Renal pelvis (tissue), 4 donors: ENCODE results near the gene SFMBT1. TPM values are rescaled to one million over a fixed set of nuclear protein-coding genes. Genes with fewer than 3 reads are reported as not detected.

Experiments
- DNase-seq: peaks from one replicate; pipeline ENCODE4 v3.0.0-alpha.2; 2013
- polyA plus RNA-seq, 3 donors: library from polyadenylated mRNA; unstranded; fragments of 120-200 nt; gene quantifications; one replicate each; pipeline ENCODE4 v1.2.1, GENCODE V29; 2013; ENCODE audit not compliant: insufficient read length in 3 of 3

Gene SFMBT1
- polyA plus RNA-seq, 3 donors: 9.9 to 11.7 (median 10.8) TPM

- no peak for DNase-seq
These were observed 189.2 kb downstream of the SFMBT1 start for GRCh38 chr3:52856666-52857065.

GRCh38 chr3:52854013-52854412 lies 191.9 kb downstream of the SFMBT1 start:
- DNase-seq: peak; percentile 24

Other genes with a start within 250 kb of the SFMBT1 start
- gene ITIH4, start 215.4 kb downstream of the SFMBT1 start, polyA plus RNA-seq: 10 to 100 TPM in 2 of 3 donors, 1 to 10 TPM in 1; 7.0 to 14.9 (median 12.4) TPM
- gene MUSTN1, start 211.1 kb downstream of the SFMBT1 start, polyA plus RNA-seq: 1 to 10 TPM in 2 of 3 donors, under 1 TPM in 1; 0.75 to 1.4 (median 1.3) TPM
- 10 to 100 TPM; 15.9 to 17.9 (median 16.6) TPM for gene STIMATE, start 148.5 kb downstream of the SFMBT1 start, polyA plus RNA-seq
- gene RFT1, start 84.4 kb upstream of the SFMBT1 start, polyA plus RNA-seq: 10 to 100 TPM; 24.8 to 28.1 (median 25.9) TPM
- gene PRKCD, start 115.1 kb upstream of the SFMBT1 start, polyA plus RNA-seq: 10 to 100 TPM; 21.2 to 22.8 (median 22.2) TPM
- 100 to 1,000 TPM; 107 to 136 (median 127) TPM for gene TKT, start 209.9 kb upstream of the SFMBT1 start, polyA plus RNA-seq